Activated CD8-positive, alpha-beta memory T cell treated with anti-CD3 and anti-CD28 coated beads, Interleukin-2, amount 10 ng/mL, durations not matched to agents 7 days and 5 days (primary cell): ENCODE data around the gene OR10H2. TPM values are rescaled to one million over a fixed set of nuclear protein-coding genes. Genes with fewer than 3 reads are reported as not detected.
"Not testable (repeated sequence)": the region's sequence is repeated elsewhere in the genome, so short reads cannot be mapped to it uniquely, and the experiment has no call there.

Experiments
- ATAC-seq: fragments of 150-1000 bp; cut with Tn5 transposase; one replicate; pipeline ENCODE4 v1.10.0; 2021; ENCODE audit warnings: moderate library complexity
- CTCF ChIA-PET: fragments of 350-600 bp; sonication (Branson Sonifier 250); formaldehyde crosslinking; loops from one replicate; lab custom pipeline; 2021; ENCODE audit warnings: antibody characterized with exemption; lab: Charles Lee
- DNase-seq: peaks from one replicate; pipeline ENCODE4 v3.0.0-alpha.2; 2020
- H3K27ac Mint-ChIP-seq: one replicate; pipeline ENCODE4 v1.8.0; 2021; ENCODE audit warnings: mild to moderate bottlenecking, mixed read lengths
- H3K27me3 Mint-ChIP-seq: one replicate; pipeline ENCODE4 v1.8.0; 2021; ENCODE audit warnings: mixed read lengths
- H3K36me3 Mint-ChIP-seq: one replicate; pipeline ENCODE4 v1.8.0; 2021; ENCODE audit warnings: mild to moderate bottlenecking, mixed read lengths
- H3K4me1 Mint-ChIP-seq: one replicate; pipeline ENCODE4 v1.8.0; 2021; ENCODE audit warnings: mixed read lengths
- H3K4me3 Mint-ChIP-seq: one replicate; pipeline ENCODE4 v1.8.0; 2021; ENCODE audit warnings: mild to moderate bottlenecking, moderate library complexity, mixed read lengths
- H3K9me3 Mint-ChIP-seq: one replicate; pipeline ENCODE4 v1.8.0; 2022; ENCODE audit warnings: low read depth, mixed read lengths
- total RNA-seq, 2 experiments: library from RNA; stranded (reverse); gene quantifications; one replicate each; pipeline ENCODE4 v1.2.3, GENCODE V29; 2021

OR10H2 gene, protein sequence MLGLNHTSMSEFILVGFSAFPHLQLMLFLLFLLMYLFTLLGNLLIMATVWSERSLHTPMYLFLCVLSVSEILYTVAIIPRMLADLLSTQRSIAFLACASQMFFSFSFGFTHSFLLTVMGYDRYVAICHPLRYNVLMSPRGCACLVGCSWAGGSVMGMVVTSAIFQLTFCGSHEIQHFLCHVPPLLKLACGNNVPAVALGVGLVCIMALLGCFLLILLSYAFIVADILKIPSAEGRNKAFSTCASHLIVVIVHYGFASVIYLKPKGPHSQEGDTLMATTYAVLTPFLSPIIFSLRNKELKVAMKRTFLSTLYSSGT
- total RNA-seq = not detected

- CTCF ChIA-PET = no interaction called here
- Mint-ChIP-seq H3K4me3 (no peak within 1 kb of the TSS), H3K9me3 (no peaks in the 10 kb centered on the region), H3K4me1 (no peaks in the 10 kb centered on the region), H3K27me3 (peaks cover 10% of the 10 kb centered on the region), H3K27ac (no peak within 1 kb of the TSS), H3K36me3 (no peaks in the 10 kb centered on the region)
- no peak for DNase-seq
- ATAC-seq = no peak
These were observed at the start of gene OR10H2 for GRCh38 chr19:15727724-15728123. Gene OR10H2 (plus strand): TSS chr19:15728024. CDS start chr19:15728044, 20 bp downstream.

GRCh38 chr19:15679089-15679488, 48.7 kb upstream of the OR10H2 start:
- H3K36me3 Mint-ChIP-seq = no peaks in the 10 kb centered on the region
- peaks cover 2% of the 10 kb centered on the region for H3K4me1 Mint-ChIP-seq
- CTCF ChIA-PET = no interaction called here
- DNase-seq (no peak), ATAC-seq (no peak)
- H3K27me3 Mint-ChIP-seq = no peaks in the 10 kb centered on the region
- H3K9me3 Mint-ChIP-seq = peaks cover 9% of the 10 kb centered on the region
- no peak overlapping the region for H3K27ac Mint-ChIP-seq
- no peak overlapping the region for H3K4me3 Mint-ChIP-seq

DNA sequence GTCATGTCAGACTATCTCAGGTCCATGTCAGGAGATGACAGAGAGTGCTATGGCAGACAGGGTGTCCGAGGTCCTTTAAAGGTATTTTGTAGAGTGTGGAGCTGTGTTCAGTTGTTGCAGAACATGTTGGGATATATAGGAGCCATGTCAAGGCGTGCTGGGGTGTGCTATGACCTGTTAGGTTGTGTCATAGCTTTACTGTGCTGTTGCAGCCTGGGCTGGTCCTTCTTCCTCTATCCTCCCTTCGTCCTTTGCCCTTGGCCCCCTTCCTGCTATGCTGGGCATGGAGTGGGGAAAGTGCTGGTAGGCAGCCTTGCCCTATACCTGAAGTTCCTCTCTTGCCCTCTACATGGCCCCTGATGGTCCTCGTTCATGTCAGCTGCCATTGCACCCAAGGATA, 48.0 kb upstream of the OR10H2 start:
- H3K27me3 Mint-ChIP-seq, H3K9me3 Mint-ChIP-seq, H3K36me3 Mint-ChIP-seq, CTCF ChIA-PET, H3K27ac Mint-ChIP-seq, ATAC-seq, H3K4me3 Mint-ChIP-seq, DNase-seq, H3K4me1 Mint-ChIP-seq: not testable (repeated sequence)

DNA sequence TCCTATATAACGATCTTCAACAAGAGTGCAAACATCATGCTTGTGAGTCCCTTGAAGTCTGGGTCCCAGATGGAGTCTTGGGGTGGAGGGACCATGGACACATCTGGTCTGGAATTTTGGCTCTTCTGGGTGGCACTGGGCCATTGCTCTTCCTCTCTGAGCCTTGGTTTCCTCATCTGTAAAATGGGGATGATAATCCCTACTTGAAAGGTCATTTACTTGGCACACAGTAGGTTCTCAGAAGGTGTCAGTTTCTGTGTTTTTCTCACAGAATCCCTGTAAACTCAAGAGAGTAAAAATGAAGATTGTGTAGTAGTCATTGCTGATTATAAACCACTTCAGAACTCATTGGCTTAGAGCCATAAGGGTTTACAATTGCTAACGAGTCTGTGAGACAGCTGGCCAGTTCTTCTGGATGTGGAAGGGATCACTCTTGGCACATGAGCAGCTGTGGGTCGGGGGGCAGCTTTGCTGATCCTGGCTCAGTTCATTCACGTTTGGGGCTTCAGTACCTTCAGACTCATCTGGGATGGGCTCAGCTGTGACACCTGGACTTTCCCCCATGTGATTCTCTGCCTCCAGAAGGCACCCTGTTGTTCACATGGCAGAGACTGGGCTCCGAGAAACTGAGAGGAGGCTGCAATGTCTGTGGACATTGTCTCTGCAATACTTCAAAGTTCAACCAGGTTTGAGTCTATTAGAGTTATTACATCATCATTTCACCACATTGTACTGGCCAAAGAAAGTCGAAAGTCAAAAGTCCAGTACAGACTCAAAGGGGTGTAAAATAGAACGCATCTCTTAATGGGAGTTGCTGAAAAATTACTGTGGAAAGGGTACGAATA, 47.1 kb upstream of the OR10H2 start:
- CTCF ChIA-PET = no interaction called here
- Mint-ChIP-seq H3K4me3 (no peak overlapping the region), H3K27me3 (no peaks in the 10 kb centered on the region), H3K9me3 (peaks cover 5% of the 10 kb centered on the region), H3K36me3 (no peaks in the 10 kb centered on the region), H3K4me1 (peaks cover 2% of the 10 kb centered on the region), H3K27ac (no peak overlapping the region)
- DNase-seq (no peak), ATAC-seq (no peak)

DNA sequence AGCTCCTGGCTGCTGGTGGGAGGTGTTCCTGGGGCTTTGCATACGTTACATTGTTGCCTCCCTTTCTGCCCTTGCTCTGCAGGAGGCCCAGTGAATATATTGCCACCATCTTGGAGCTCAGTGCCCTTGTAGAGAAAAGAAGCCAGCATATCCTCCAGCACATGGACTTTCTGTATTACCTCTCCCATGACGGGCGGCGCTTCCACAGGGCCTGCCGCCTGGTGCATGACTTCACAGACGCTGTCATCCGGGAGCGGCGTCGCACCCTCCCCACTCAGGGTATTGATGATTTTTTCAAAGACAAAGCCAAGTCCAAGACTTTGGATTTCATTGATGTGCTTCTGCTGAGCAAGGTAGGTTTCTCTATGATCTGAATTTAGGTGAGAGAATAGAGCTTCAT, 44.4 kb upstream of the OR10H2 start:
- CTCF ChIA-PET = no interaction called here
- DNase-seq (no peak), ATAC-seq (no peak)
- Mint-ChIP-seq H3K4me1 (no peaks in the 10 kb centered on the region), H3K27me3 (no peaks in the 10 kb centered on the region), H3K27ac (no peak overlapping the region), H3K4me3 (no peak overlapping the region), H3K36me3 (no peaks in the 10 kb centered on the region), H3K9me3 (peaks cover 3% of the 10 kb centered on the region)

DNA sequence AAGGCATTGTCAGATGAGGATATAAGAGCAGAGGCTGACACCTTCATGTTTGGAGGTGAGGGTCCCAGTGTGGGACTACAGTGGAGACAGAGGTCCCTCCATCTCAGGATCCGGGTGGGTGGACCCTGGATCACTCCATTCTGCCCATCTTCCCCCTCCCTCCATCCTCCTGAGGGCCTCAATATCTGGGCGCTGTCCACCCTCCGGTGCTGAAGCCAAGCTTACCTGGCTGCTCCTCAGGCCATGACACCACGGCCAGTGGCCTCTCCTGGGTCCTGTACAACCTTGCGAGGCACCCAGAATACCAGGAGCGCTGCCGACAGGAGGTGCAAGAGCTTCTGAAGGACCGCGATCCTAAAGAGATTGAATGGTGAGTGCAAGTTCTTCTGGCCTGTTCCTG, 43.0 kb upstream of the OR10H2 start:
- peaks cover 3% of the 10 kb centered on the region for H3K9me3 Mint-ChIP-seq
- H3K4me1 Mint-ChIP-seq = no peaks in the 10 kb centered on the region
- no peak overlapping the region for H3K4me3 Mint-ChIP-seq
- H3K27ac Mint-ChIP-seq = no peak overlapping the region
- no peaks in the 10 kb centered on the region for H3K36me3 Mint-ChIP-seq
- ATAC-seq (no peak), DNase-seq (no peak)
- H3K27me3 Mint-ChIP-seq = no peaks in the 10 kb centered on the region
- CTCF ChIA-PET = no interaction called here

DNA sequence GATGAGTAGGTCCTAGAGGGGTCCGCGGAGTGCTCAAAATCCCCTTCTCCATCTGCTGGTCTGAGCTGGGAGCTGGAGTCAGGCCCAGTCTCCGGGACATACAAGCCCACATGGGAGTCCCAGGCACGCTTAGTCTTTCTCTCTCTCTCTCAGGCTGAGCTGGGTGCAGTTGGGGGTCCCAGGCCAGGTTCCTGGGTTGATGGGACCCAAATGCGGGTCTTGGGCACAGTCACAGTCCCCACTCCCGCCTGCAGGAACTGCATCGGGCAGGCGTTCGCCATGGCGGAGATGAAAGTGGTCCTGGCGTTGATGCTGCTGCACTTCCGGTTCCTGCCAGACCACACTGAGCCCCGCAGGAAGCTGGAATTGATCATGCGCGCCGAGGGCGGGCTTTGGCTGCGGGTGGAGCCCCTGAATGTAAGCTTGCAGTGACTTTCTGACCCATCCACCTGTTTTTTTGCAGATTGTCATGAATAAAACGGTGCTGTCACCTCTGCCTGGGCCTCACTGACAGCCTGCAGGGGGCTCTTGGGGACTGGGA, 31.1 kb upstream of the OR10H2 start:
- H3K27me3 Mint-ChIP-seq = peaks cover 9% of the 10 kb centered on the region
- CTCF ChIA-PET = no interaction called here
- H3K4me1 Mint-ChIP-seq = no peaks in the 10 kb centered on the region
- H3K36me3 Mint-ChIP-seq = no peaks in the 10 kb centered on the region
- H3K27ac Mint-ChIP-seq = no peak overlapping the region
- no peak for ATAC-seq
- no peaks in the 10 kb centered on the region for H3K9me3 Mint-ChIP-seq
- peak; percentile 19 for DNase-seq
- H3K4me3 Mint-ChIP-seq = no peak overlapping the region

DNA sequence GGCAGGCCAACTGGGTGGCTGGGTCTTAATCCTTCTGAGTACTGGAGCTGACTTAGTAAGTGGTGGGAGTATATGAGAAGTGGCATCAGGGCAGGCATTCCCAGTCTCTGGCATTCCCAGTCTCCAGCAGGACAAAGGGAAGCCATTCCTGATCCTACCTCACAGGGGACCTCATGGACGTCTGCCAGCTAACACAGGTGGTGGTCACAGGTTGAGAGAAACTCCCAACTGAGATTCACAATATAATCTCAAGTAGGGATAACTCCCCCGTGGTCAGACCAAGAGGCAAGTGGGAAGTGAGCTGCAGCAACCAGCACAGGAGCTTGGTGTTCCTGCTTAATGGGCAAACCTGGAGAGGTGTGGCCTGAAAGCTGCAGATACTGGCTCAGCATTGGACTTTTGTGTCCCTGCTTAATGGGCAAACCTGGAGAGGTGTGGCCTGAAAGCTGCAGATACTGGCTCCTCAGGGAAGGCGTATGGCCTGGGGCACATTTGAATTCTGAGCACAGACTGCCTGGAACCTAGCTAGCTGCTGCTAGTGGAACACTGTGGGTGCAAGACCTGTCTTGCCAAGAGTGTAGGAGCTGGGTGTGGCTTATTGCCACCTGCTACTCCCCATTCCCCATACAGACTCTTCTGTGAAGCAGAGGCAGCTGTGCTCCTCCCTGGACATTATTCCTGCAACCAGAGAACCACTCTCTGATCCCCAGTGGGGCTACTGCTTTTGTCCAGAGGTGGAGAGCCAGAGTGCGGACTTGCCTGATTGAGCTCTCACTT, 25.9 kb upstream of the OR10H2 start:
- H3K4me1 Mint-ChIP-seq = no peaks in the 10 kb centered on the region
- H3K27me3 Mint-ChIP-seq = peaks cover 15% of the 10 kb centered on the region
- H3K36me3 Mint-ChIP-seq = no peaks in the 10 kb centered on the region
- ATAC-seq (no peak), DNase-seq (peak; percentile 31)
- H3K27ac Mint-ChIP-seq = no peak overlapping the region
- CTCF ChIA-PET = no interaction called here
- H3K9me3 Mint-ChIP-seq = no peaks in the 10 kb centered on the region
- H3K4me3 Mint-ChIP-seq = no peak overlapping the region

GRCh38 chr19:15702534-15702930, 25.3 kb upstream of the OR10H2 start:
- H3K27ac Mint-ChIP-seq = no peak overlapping the region
- ATAC-seq (no peak), DNase-seq (peak; percentile 41)
- CTCF ChIA-PET = no interaction called here
- no peaks in the 10 kb centered on the region for H3K9me3 Mint-ChIP-seq
- H3K27me3 Mint-ChIP-seq = peaks cover 15% of the 10 kb centered on the region
- no peaks in the 10 kb centered on the region for H3K4me1 Mint-ChIP-seq
- no peak overlapping the region for H3K4me3 Mint-ChIP-seq
- H3K36me3 Mint-ChIP-seq = no peaks in the 10 kb centered on the region

- H3K36me3 Mint-ChIP-seq = no peaks in the 10 kb centered on the region
- H3K27me3 Mint-ChIP-seq = peaks cover 14% of the 10 kb centered on the region
- H3K4me1 Mint-ChIP-seq = no peaks in the 10 kb centered on the region
- H3K4me3 Mint-ChIP-seq = no peak overlapping the region
- CTCF ChIA-PET = no interaction called here
- no peaks in the 10 kb centered on the region for H3K9me3 Mint-ChIP-seq
- H3K27ac Mint-ChIP-seq = no peak overlapping the region
- DNase-seq (no peak), ATAC-seq (no peak)
These were observed 13.2 kb upstream of the OR10H2 start for GRCh38 chr19:15714638-15715037.

- no peak overlapping the region for H3K27ac Mint-ChIP-seq
- H3K4me1 Mint-ChIP-seq = no peaks in the 10 kb centered on the region
- DNase-seq = no peak
- no peak for ATAC-seq
- H3K36me3 Mint-ChIP-seq = no peaks in the 10 kb centered on the region
- H3K4me3 Mint-ChIP-seq = no peak overlapping the region
- H3K9me3 Mint-ChIP-seq = no peaks in the 10 kb centered on the region
- CTCF ChIA-PET = no interaction called here
- H3K27me3 Mint-ChIP-seq = peaks cover 7% of the 10 kb centered on the region
These were observed 12.2 kb upstream of the OR10H2 start for GRCh38 chr19:15715642-15716041.

- H3K4me3 Mint-ChIP-seq = no peak overlapping the region
- no peak for ATAC-seq
- DNase-seq = no peak
- H3K27me3 Mint-ChIP-seq = peaks cover 11% of the 10 kb centered on the region
- CTCF ChIA-PET = no interaction called here
- H3K36me3 Mint-ChIP-seq = no peaks in the 10 kb centered on the region
- H3K9me3 Mint-ChIP-seq = no peaks in the 10 kb centered on the region
- H3K27ac Mint-ChIP-seq = no peak overlapping the region
- H3K4me1 Mint-ChIP-seq = no peaks in the 10 kb centered on the region
These were observed 10.0 kb upstream of the OR10H2 start for GRCh38 chr19:15717809-15718208.

- CTCF ChIA-PET = no interaction called here
- Mint-ChIP-seq H3K4me3 (no peak overlapping the region), H3K27me3 (peaks cover 12% of the 10 kb centered on the region), H3K27ac (no peak overlapping the region), H3K4me1 (no peaks in the 10 kb centered on the region), H3K9me3 (no peaks in the 10 kb centered on the region), H3K36me3 (no peaks in the 10 kb centered on the region)
- DNase-seq (no peak), ATAC-seq (no peak)
These were observed 6.6 kb upstream of the OR10H2 start for GRCh38 chr19:15721268-15721667.
